HepG2 (cell line): ENCODE data around the gene CHN2.

Experiments used
- CENPX ChIP-seq: sonication (generic); formaldehyde crosslinking; IDR thresholded peaks from 2 replicates; pipeline ENCODE4 v1.9.0; 2021; ENCODE audit warnings: mild to moderate bottlenecking, missing genetic modification reagents, moderate library complexity
- ETV6 ChIP-seq: sonication (generic); formaldehyde crosslinking; conservative IDR thresholded peaks from 2 replicates; pipeline ENCODE4 v1.4.0; 2020; ENCODE audit warnings: missing genetic modification reagents
- HMG20A ChIP-seq: IDR thresholded peaks from 2 replicates; pipeline ENCODE4 v1.6.1; 2016; ENCODE audit warnings: borderline replicate concordance
- NFIC ChIP-seq: IDR thresholded peaks from 2 replicates; pipeline ENCODE4 v1.6.1; 2012; ENCODE audit warnings: mild to moderate bottlenecking, low read length, inconsistent platforms
- THYN1 ChIP-seq: sonication (generic); formaldehyde crosslinking; IDR thresholded peaks from 2 replicates; pipeline ENCODE4 v1.8.1; 2023; ENCODE audit warnings: low read depth, mild to moderate bottlenecking, moderate library complexity, missing genetic modification reagents, borderline replicate concordance
- ZBTB7A ChIP-seq: sonication (generic); formaldehyde crosslinking; IDR thresholded peaks from 2 replicates; pipeline ENCODE4 v1.8.0; 2022; ENCODE audit warnings: mild to moderate bottlenecking, missing genetic modification reagents
- ZNF644 ChIP-seq: IDR thresholded peaks from 2 replicates; pipeline ENCODE4 v1.6.1; 2016; ENCODE audit warnings: low read depth
- ZNF792 ChIP-seq: IDR thresholded peaks from 2 replicates; pipeline ENCODE4 v1.6.1; 2016
- ZSCAN22 ChIP-seq: sonication (generic); formaldehyde crosslinking; IDR thresholded peaks from 2 replicates; pipeline ENCODE4 v1.4.0; 2020; ENCODE audit warnings: mild to moderate bottlenecking, missing genetic modification reagents

DNA sequence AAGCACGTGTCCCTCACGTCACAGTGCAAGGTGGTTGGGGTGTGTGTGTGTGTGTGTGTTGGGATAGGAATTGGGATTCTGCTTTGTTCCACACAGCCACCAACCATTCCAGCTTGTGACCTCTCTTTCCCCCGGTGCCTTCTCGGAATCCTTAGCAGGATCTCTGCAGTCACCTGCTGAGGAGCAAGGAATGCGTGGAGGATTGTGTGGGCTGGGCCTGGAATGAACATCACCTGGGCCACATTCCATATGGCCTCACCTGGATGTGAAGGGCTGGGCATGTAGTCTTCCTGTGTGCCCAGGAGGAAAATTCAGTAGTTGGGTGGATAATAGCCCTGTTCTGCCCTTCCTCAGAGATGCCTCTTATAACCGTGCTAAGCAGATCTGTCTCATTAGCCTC is 113.8 kb downstream of the CHN2 start:
- TF ChIP-seq ZBTB7A (no peak), NFIC (no peak), ZSCAN22 (CRISPR knock-in tag) (no peak), ZNF792 (no peak), ETV6 (CRISPR knock-in tag) (no peak), HMG20A (CRISPR knock-in tag) (no peak), CENPX (CRISPR knock-in tag) (no peak), THYN1 (no peak), ZNF644 (no peak)
